GM21717 (cell line): Measurements from ENCODE around the gene CEPT1.

Source experiments
- ATAC-seq: cut with Tn5 transposase; IDR thresholded peaks from one replicate; pipeline ENCODE4 v1.9.1; 2021; ENCODE audit warnings: mild to moderate bottlenecking, moderate library complexity; ENCODE audit not compliant: unreplicated experiment

The CEPT1 gene

DNA sequence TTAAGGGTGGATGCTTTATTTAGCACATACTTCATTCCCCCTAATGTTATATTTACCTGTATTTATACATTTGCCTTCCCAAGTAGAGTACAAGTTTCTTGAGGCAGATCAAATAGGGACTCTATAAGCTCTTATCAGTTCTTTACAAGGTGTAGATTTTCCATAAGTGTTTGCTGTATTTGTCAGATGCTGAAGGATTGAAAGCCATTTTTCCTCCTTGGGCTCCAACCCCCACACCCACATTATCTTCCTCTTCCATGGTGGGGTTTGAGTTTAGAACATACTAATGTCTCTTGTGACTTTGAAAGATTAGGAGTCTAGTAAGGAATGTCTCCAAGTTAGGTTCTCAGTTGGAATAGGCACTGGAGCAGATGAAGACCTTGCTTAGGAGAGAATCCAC is 85.1 kb downstream of the CEPT1 start:
- no peak for ATAC-seq

DNA sequence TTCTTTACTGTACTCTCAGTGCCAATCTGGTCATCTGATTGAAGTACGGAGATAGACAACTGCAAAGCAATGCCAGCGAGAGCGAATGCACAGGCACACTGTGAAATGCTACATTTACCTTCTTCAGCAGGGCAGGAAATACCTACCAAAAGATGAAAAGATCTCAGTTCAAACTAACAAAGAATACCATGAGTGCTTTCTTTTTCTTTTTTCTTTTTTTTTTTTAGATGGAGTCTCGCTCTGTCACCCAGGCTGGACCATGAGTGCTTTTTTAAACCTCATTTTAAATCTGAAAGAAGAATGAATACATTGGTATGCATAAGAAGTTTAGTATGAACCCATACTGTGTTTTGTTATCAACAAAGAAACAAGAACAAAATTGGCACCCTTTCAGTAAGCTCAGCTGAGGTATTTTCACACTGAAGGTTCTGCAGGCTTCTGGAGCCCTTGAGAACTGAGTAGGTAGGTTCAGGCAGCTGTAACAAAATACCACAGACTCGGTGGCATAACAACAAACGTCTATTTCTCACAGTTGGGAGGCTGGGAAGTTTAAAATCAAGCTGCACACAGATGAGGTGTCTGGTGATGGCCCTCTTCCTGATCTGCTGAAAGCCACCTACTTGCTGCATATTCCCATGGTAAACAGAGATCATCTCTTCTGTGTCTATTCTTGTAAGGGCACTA is 85.8 kb downstream of the CEPT1 start:
- ATAC-seq = no peak

DNA sequence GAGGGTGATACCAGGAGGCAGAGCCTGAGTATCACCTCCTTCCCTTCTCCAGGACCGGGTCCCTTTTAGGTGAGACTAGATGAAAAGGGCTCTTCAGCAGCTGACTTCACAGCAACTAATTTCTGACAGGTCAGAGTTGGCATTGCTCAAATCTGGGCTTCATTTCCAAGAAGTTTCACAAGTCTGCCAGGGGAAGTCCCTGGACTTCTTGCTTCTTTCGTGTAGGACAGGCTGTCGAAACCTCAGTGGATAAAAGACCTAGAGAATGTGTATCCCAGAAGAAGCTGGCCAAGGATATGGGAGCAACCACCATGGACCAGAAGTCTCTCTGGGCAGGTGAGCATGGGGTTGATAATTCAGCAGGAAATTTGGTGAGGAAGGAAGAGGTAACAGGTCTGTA is 87.4 kb downstream of the CEPT1 start, which contains the start of gene CHI3L2:
CHI3L2 (plus strand) TSS at position 280 of the 400 bp plus-strand sequence; CDS start at position 297, 17 bp downstream.
- ATAC-seq = no peak

DNA sequence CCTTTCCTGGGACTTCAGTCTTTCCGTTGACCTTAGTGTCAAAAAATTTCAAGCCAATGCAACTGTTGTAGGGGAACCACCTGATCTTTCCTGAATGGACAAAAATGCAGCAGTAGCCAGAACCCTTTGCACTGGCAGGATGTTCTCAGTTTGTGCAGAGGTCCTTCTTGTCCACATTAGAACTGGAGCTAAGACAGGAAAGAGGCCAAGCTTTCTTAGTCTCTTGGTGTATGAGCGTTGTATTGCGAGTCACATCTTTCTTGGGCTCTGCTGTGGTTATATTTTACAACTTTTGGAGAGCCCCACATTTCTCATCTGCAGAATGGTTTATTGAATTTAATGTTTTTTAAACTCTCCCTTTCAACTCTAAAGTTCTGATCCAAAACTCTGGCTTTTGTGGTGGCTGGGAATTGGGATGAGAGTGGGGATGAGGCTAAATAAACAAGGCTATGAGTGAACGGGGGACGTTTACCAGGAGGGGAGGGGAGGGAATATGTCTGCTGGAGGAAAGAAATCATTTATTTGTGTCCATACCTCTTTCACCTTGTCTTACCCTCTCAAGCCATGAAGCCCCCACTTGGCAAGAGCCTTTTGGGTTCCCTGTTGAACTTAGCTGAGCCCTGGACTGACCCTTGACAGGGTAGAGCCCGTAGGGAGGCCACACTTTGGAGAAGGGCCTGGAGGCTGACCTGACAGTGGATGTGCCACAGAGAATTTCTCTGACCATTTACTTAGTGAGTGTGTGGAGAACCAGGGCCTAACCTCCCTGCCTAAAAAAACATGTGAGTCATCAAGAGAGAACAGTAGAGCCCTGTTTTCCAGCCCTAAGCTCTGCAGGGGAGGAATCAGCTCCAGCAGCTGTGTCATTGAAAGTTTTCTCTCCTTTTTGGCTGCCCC is 88.1 kb downstream of the CEPT1 start:
- no peak for ATAC-seq

DNA sequence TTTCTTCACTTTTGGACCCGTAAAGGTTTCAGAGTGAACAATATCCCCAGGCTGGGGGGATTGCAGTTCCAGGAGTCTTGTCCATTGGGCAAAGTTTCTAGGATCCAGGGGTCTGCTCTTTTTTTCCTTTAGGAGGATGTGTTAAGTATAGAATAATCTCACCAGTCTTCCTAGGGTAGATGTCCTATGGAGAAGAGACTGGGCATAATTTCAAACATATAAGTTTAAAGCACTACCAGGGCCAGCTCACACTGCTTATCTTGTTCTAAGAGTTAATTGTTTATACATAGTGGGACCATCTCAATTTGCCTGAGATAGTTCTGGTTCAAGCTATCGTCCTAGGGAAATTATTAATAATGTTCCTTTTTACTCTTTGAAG is 88.7 kb downstream of the CEPT1 start:
- no peak for ATAC-seq

DNA sequence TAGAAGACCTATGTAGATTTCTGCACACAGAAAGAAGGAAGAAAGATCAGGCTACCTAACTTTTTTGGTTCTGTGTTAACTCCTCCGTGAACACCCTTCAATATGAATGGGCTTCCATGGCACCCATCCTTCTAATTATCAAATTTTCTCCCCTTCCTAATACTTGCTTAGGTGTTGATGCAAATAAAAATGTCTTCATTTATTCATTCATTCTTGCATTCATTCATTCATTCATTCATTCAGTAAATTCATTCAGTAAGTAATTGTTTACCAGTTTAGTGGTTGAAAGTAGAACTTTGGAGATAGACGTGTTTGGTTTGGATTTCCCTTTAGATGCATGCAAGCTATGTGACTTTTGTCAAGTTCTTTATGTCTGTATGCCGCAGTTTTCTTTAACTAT is 92.1 kb downstream of the CEPT1 start:
- ATAC-seq = no peak

DNA sequence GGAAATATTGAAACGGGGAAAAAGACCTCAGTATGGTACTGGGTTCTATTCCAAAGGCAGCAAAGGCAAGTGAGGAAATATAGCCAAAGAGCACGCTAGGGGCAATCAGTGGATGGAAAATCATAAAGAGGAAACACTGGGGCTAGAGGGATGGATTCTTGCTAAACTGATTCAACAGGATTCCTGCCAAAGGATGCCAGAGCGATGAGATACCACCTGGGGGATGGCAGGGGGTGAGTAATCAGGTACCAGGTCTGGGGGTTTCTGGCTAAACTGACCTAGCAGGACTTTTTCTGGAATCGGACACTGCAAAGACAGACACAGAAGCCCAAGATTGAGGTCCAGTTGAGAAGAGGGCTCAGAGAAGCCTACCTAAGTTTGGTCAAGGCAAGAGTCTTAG is 94.2 kb downstream of the CEPT1 start:
- ATAC-seq = no peak
